IMR-90 (cell line): ENCODE data around the gene ABCC3. TPM values are rescaled to one million over a fixed set of nuclear protein-coding genes. Genes with fewer than 3 reads are reported as not detected.

ENCODE experiments used
- ATAC-seq: fragments of 200-7000 bp; cut with Tn5 transposase; 2 replicates; pipeline ENCODE4 v1.9.1; 2020; ENCODE audit warnings: low read depth, mild to moderate bottlenecking, moderate library complexity
- BruUV-seq: library from RNA; stranded (reverse); fragments of 400-500 nt; replicated peaks from 2 replicates; lab custom pipeline; 2021; lab: Mats Ljungman, UMichigan
- CTCF ChIA-PET: fragments of 300-600 bp; formaldehyde crosslinking; extraction: SDS; loops from one replicate; lab custom pipeline; 2021; ENCODE audit warnings: antibody characterized with exemption; lab: Yijun Ruan, JAX
- POLR2A ChIA-PET: fragments of 300-600 bp; sonication (Branson Sonifier 250); formaldehyde crosslinking; loops from one replicate; lab custom pipeline; 2022; ENCODE audit warnings: antibody characterized with exemption; ENCODE audit not compliant: unreplicated experiment; lab: Charles Lee
- DNase-seq: peaks from one replicate; pipeline ENCODE4 v3.0.0; 2013
- H2AFZ ChIP-seq: replicated peaks from 2 replicates; pipeline ENCODE3; 2013; ENCODE audit warnings: low read length, mild to moderate bottlenecking; ENCODE audit not compliant: poor library complexity
- H2AK5ac ChIP-seq: 2 replicates; pipeline ENCODE4 v1.6.1; 2013; ENCODE audit warnings: low read depth, low read length, inconsistent platforms
- H2AK9ac ChIP-seq: replicated peaks from 2 replicates; pipeline ENCODE3; 2013; ENCODE audit warnings: mild to moderate bottlenecking, low read depth, low read length, moderate library complexity; ENCODE audit not compliant: poor library complexity
- H2BK120ac ChIP-seq: 2 replicates; pipeline ENCODE4 v1.6.1; 2013; ENCODE audit warnings: low read depth, low read length, inconsistent platforms
- H2BK15ac ChIP-seq: 3 replicates; pipeline ENCODE4 v1.6.1; 2013; ENCODE audit warnings: low read depth, low read length, inconsistent platforms
- H2BK20ac ChIP-seq: 2 replicates; pipeline ENCODE4 v1.6.1; 2013; ENCODE audit warnings: low read depth, mild to moderate bottlenecking, inconsistent platforms, low read length, moderate library complexity
- H2BK5ac ChIP-seq: 2 replicates; pipeline ENCODE4 v1.6.1; 2013; ENCODE audit warnings: mild to moderate bottlenecking, low read depth, low read length, inconsistent platforms; ENCODE audit not compliant: poor library complexity, severe bottlenecking
- H3K14ac ChIP-seq: replicated peaks from 2 replicates; pipeline ENCODE4 v1.6.1; 2013; ENCODE audit warnings: low read depth, low read length, inconsistent platforms
- H3K18ac ChIP-seq: 2 replicates; pipeline ENCODE4 v1.6.1; 2013; ENCODE audit warnings: low read depth, low read length, control low read depth
- H3K23ac ChIP-seq: 2 replicates; pipeline ENCODE4 v1.6.1; 2013; ENCODE audit warnings: low read depth, low read length, inconsistent platforms
- H3K27ac ChIP-seq: 2 replicates; pipeline ENCODE4 v1.5.1; 2013; ENCODE audit warnings: mild to moderate bottlenecking, control low read depth, low read length; ENCODE audit not compliant: insufficient read depth
- H3K27me3 ChIP-seq: 2 replicates; pipeline ENCODE4 v1.6.1; 2013; ENCODE audit warnings: low read length; ENCODE audit not compliant: control insufficient read depth, insufficient read depth
- H3K36me3 ChIP-seq: 2 replicates; pipeline ENCODE4 v1.6.1; 2013; ENCODE audit warnings: low read length, mixed read lengths; ENCODE audit not compliant: control insufficient read depth, insufficient read depth
- H3K4ac ChIP-seq: 2 replicates; pipeline ENCODE4 v1.6.1; 2013; ENCODE audit warnings: low read depth, low read length, inconsistent platforms
- H3K4me1 ChIP-seq: 2 replicates; pipeline ENCODE4 v1.6.1; 2013; ENCODE audit warnings: low read length, mixed read lengths; ENCODE audit not compliant: control insufficient read depth, insufficient read depth
- H3K4me2 ChIP-seq: 2 replicates; pipeline ENCODE4 v1.6.1; 2013; ENCODE audit warnings: low read depth, mild to moderate bottlenecking, control low read depth, low read length, moderate library complexity
- H3K4me3 ChIP-seq: 2 replicates; pipeline ENCODE4 v1.5.1; 2013; ENCODE audit warnings: low read depth, mild to moderate bottlenecking, control low read depth, low read length, moderate library complexity; ENCODE audit not compliant: insufficient read depth
- H3K56ac ChIP-seq: 2 replicates; pipeline ENCODE4 v1.6.1; 2013; ENCODE audit warnings: low read length, inconsistent platforms; ENCODE audit not compliant: insufficient read depth; ENCODE audit errors: extremely low read depth
- H3K79me1 ChIP-seq, 2 experiments: 2 replicates each; pipeline ENCODE4 v1.6.1; 2013; ENCODE audit warnings: low read length in 2 of 2, inconsistent platforms in 1 of 2, low read depth in 1 of 2
- H3K9ac ChIP-seq: 2 replicates; pipeline ENCODE4 v1.6.1; 2013; ENCODE audit warnings: low read depth, low read length, control low read depth
- H3K9me1 ChIP-seq: 2 replicates; pipeline ENCODE4 v1.6.1; 2013; ENCODE audit warnings: low read length, inconsistent platforms; ENCODE audit not compliant: insufficient read depth
- H3K9me3 ChIP-seq: 2 replicates; pipeline ENCODE4 v1.6.1; 2013; ENCODE audit warnings: low read length; ENCODE audit not compliant: control insufficient read depth, insufficient read depth
- H4K20me1 ChIP-seq: 2 replicates; pipeline ENCODE4 v1.6.1; 2013; ENCODE audit warnings: low read length, inconsistent platforms; ENCODE audit not compliant: insufficient read depth
- H4K5ac ChIP-seq: 2 replicates; pipeline ENCODE4 v1.6.1; 2013; ENCODE audit warnings: mild to moderate bottlenecking, low read depth, low read length, control low read depth
- H4K8ac ChIP-seq, 2 experiments: 2 replicates each; pipeline ENCODE4 v1.6.1; 2013; ENCODE audit warnings: low read depth in 2 of 2, low read length in 2 of 2, control low read depth in 1 of 2, inconsistent platforms in 1 of 2
- H4K91ac ChIP-seq: 2 replicates; pipeline ENCODE4 v1.6.1; 2013; ENCODE audit warnings: low read depth, low read length, inconsistent platforms; ENCODE audit not compliant: insufficient read depth
- MAFK ChIP-seq: IDR thresholded peaks from 2 replicates; pipeline ENCODE4 v1.6.1; 2012; ENCODE audit warnings: low read depth, low read length, improper control_type of control experiment
- WGBS, 2 experiments: methylation state at CpG; one replicate each; pipeline versions ENCODE4 v1.1.5 to v1.1.7; 2013; ENCODE audit warnings: missing lambda C conversion rate in 2 of 2; ENCODE audit not compliant: insufficient read length in 1 of 2; ENCODE audit errors: extremely low coverage in 2 of 2; 5-methylcytosine and 5-hydroxymethylcytosine counted together
- dilution Hi-C: fragments of 300-500 bp; cut with HindIII; formaldehyde crosslinking; loops from one replicate; pipeline ENCODE4 v1.14.3; 2018; ENCODE audit warnings: low sequenced_read_pairs; ENCODE audit not compliant: unreplicated experiment
- in situ Hi-C: fragments of 300-500 bp; cut with MboI; formaldehyde crosslinking; loops from 3 replicates; pipeline ENCODE4 v1.14.3; 2019; ENCODE audit warnings: low sequenced_read_pairs, inconsistent platforms, mixed read lengths
- intact Hi-C: fragments of 100-400 bp; cut with micrococcal nuclease; formaldehyde crosslinking; loops from 2 replicates; pipeline ENCODE4 v1.10.0; 2022
- polyA plus RNA-seq, 3 experiments: library from polyadenylated mRNA; depleted of rRNA; stranded (reverse); fragments of >200 nt; gene quantifications; 2 replicates each; pipeline ENCODE4 v1.2.3, GENCODE V29; 2012; ENCODE audit warnings: low replicate concordance in 1 of 3
- total RNA-seq: library from RNA; depleted of rRNA; stranded (reverse); fragments of >200 nt; gene quantifications from 2 replicates; pipeline ENCODE4 v1.2.3, GENCODE V29; 2012
- TF ChIP-seq, protein P1 (sequence below): fragments of 150-350 bp; IDR thresholded peaks from 2 replicates; pipeline ENCODE4 v1.6.1; 2017; ENCODE audit warnings: mild to moderate bottlenecking, antibody characterized with exemption, low read length, low read depth

The ABCC3 gene
- total and polyA plus RNA-seq, 2 of the 4 experiments (the other 2 are of a cell fraction) = 3.2 to 6.6 TPM

DNA sequence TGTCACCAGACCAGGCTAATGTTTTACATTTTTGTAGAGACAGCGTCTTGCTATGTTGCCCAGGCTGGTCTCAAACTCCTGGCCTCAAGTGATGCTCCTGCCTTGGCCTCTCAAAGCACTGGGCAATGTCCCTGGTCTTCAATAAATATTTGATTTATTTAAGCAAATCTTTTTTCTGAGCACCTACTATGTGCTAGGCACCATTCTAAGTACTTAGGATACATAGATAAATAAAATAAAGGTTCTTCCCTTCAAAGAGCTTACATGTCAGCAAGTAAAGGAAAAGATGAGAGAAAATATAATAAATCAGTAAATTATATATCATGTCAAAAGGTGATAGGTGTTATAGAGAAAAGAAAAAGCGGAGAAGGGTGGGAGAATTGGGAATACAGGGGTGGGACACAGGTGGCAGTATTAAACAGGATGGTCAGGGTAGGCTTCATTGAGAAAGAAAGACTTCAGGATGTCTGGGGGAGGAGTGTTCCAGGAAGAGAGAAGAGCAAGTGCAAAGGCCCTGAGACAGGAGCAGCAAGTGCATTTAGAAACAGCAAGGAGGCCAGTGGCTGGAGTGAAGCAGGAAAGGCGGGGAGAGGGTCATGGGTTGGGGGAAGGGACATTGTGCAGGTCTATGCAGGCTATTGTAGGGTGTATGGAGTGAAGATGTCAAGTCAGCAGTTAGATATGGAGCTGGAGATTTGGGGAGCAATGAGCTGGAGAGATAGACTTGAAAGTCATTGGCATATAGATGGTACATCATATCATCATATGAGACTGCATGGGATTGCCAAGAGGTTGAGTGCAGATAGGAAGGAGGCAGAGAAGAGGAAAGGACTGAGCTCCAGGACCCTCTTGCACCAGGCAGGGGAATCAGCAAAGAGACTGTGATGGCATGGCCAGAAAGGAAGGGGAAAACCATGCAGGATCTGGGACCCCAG is 11.3 kb downstream of the ABCC3 start:
- H3K9ac ChIP-seq = no peak overlapping the region
- no peak overlapping the region for H4K91ac ChIP-seq
- no peak overlapping the region for H3K56ac ChIP-seq
- H3K4me3 ChIP-seq = no peak overlapping the region
- peaks cover 3% of the 10 kb centered on the region; the same call in 1 of the 2 replicates for H3K9me3 ChIP-seq
- no peak overlapping the region for H3K27ac ChIP-seq
- H3K4me1 ChIP-seq = peaks cover 9% of the 10 kb centered on the region
- no peak overlapping the region for H3K4ac ChIP-seq
- 86 to 100% methylated on average over 1 to 2 of the region's 3 CpGs for WGBS, 2 experiments
- TF ChIP-seq, protein P1, sequence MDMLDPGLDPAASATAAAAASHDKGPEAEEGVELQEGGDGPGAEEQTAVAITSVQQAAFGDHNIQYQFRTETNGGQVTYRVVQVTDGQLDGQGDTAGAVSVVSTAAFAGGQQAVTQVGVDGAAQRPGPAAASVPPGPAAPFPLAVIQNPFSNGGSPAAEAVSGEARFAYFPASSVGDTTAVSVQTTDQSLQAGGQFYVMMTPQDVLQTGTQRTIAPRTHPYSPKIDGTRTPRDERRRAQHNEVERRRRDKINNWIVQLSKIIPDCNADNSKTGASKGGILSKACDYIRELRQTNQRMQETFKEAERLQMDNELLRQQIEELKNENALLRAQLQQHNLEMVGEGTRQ = no peak
- TF ChIP-seq MAFK = peak; percentile 48
- H2BK20ac ChIP-seq = no peak overlapping the region
- no TSS peak for BruUV-seq
- no peaks in the 10 kb centered on the region for H4K20me1 ChIP-seq
- dilution Hi-C loops = no loop called here
- no peak overlapping the region for H2BK120ac ChIP-seq
- H3K36me3 ChIP-seq = no peaks in the 10 kb centered on the region
- peaks cover 20 to 35% of the 10 kb centered on the region in 2 experiments; a peak in 3 of 4 replicates for H3K79me1 ChIP-seq
- H3K18ac ChIP-seq = no peak overlapping the region
- DNase-seq = no peak
- no peak overlapping the region for H2BK15ac ChIP-seq
- ATAC-seq = no peak
- ChIA-PET POLR2A (interaction anchor here (0.7 kb wide), 1 partner anchor 46 kb away, joined by 13 read pairs; no protein-coding TSS in a partner anchor), CTCF (interaction anchor here (0.6 kb wide), 1 partner anchor 546 kb away, joined by 3 read pairs; no protein-coding TSS in a partner anchor)
- no peak overlapping the region for H3K23ac ChIP-seq
- H3K27me3 ChIP-seq = no peaks in the 10 kb centered on the region
- in situ Hi-C loops = no loop called here
- H2AFZ ChIP-seq = no peak overlapping the region
- no peak overlapping the region for H3K14ac ChIP-seq
- no peak overlapping the region for H3K4me2 ChIP-seq
- H2AK5ac ChIP-seq = no peak overlapping the region
- no peak overlapping the region for H2BK5ac ChIP-seq
- H4K8ac ChIP-seq = no peak overlapping the region
- no peak overlapping the region for H4K5ac ChIP-seq
- peaks cover 23% of the 10 kb centered on the region for H3K9me1 ChIP-seq
- intact Hi-C loops = no loop called here
- no peak overlapping the region for H2AK9ac ChIP-seq
